SH-SY5Y (cell line): Measurements from ENCODE around the gene DOK4.

Experiments
- GATA2 ChIP-seq: IDR thresholded peaks from 2 replicates; pipeline ENCODE4 v1.6.1; 2011; ENCODE audit warnings: mild to moderate bottlenecking, low read depth, low read length
- GATA3 ChIP-seq: IDR thresholded peaks from 2 replicates; pipeline ENCODE4 v1.6.1; 2011; ENCODE audit warnings: low read depth, mild to moderate bottlenecking, low read length, moderate library complexity

DNA sequence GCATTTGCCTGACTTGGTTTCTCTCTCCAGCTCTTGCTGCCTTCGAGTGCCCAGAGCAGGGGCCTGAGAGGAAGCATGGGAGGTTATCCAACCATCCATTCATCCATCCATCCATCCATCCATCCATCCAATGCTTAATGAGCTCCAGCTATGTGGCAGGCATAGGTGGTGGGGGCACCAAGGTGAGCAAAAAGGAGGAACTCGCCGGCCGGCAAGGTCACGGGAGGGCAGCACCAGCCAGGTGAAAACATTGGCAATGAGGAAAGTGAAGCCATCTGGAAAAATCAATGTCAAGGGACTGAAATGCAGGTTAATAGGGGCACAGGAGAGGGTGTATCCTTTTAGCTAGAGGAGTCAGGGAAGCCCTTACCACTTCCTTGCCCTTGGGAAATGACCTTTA, 18.2 kb upstream of the DOK4 start:
- no peak for TF ChIP-seq GATA3
- no peak for TF ChIP-seq GATA2
